Panc1 (cell line): ENCODE data around the gene SMAD9. TPM values are rescaled to one million over a fixed set of nuclear protein-coding genes. Genes with fewer than 3 reads are reported as not detected.

Source experiments
- ATAC-seq: fragments of 200-7000 bp; cut with Tn5 transposase; 2 replicates; pipeline ENCODE4 v1.9.1; 2020; ENCODE audit warnings: mild to moderate bottlenecking, moderate library complexity
- BruUV-seq: library from RNA; stranded (reverse); fragments of 400-500 nt; replicated peaks from 2 replicates; lab custom pipeline; 2021; lab: Mats Ljungman, UMichigan
- CTCF ChIA-PET: fragments of 300-600 bp; sonication (Branson Sonifier 250); formaldehyde crosslinking; loops from one replicate; lab custom pipeline; 2022; ENCODE audit warnings: antibody characterized with exemption; lab: Charles Lee
- POLR2A ChIA-PET: fragments of 300-600 bp; sonication (Branson Sonifier 250); formaldehyde crosslinking; loops from one replicate; lab custom pipeline; 2022; ENCODE audit warnings: antibody characterized with exemption; lab: Charles Lee
- DNase-seq: peaks from one replicate; pipeline ENCODE4 v3.0.0-alpha.2; 2010; ENCODE audit warnings: low read depth, low spot score
- H3K27ac ChIP-seq: 2 replicates; pipeline ENCODE4 v1.5.1; 2011; ENCODE audit warnings: mild to moderate bottlenecking, low read length, inconsistent platforms
- H3K27me3 ChIP-seq: fragments of 200-500 bp; sonication (Bioruptor generic); 2 replicates; pipeline ENCODE4 v1.6.0; 2014; ENCODE audit warnings: low read length, inconsistent platforms; ENCODE audit not compliant: control insufficient read depth, insufficient read depth
- H3K36me3 ChIP-seq: fragments of 200-500 bp; sonication (Bioruptor generic); 2 replicates; pipeline ENCODE4 v1.5.1; 2014; ENCODE audit warnings: inconsistent platforms, mild to moderate bottlenecking, low read length, moderate library complexity; ENCODE audit not compliant: control insufficient read depth, insufficient read depth
- H3K4me1 ChIP-seq: 2 replicates; pipeline ENCODE4 v1.5.1; 2011; ENCODE audit warnings: inconsistent platforms, mild to moderate bottlenecking, low read length, moderate library complexity; ENCODE audit not compliant: control insufficient read depth, insufficient read depth
- H3K4me3 ChIP-seq, 2 experiments: 2 replicates each; pipeline ENCODE4 v1.5.1; 2011 to 2012; ENCODE audit warnings: low read depth in 2 of 2, low read length in 2 of 2, mild to moderate bottlenecking in 2 of 2, inconsistent platforms in 1 of 2, moderate library complexity in 1 of 2
- H3K9me3 ChIP-seq: fragments of 200-500 bp; sonication (Bioruptor generic); 2 replicates; pipeline ENCODE4 v1.5.1; 2014; ENCODE audit warnings: low read depth, mild to moderate bottlenecking, inconsistent platforms, low read length, moderate library complexity; ENCODE audit not compliant: control insufficient read depth, insufficient read depth
- CTCF ChIP-seq: fragments of 450-650 bp; IDR thresholded peaks from 2 replicates; pipeline ENCODE4 v1.5.1; 2017; ENCODE audit warnings: mild to moderate bottlenecking
- POLR2AphosphoS5 ChIP-seq: IDR thresholded peaks from 2 replicates; pipeline ENCODE4 v1.6.1; 2012; ENCODE audit warnings: mild to moderate bottlenecking, low read depth, low read length, moderate library complexity
- REST ChIP-seq, 2 experiments: IDR thresholded peaks; 2 replicates each; pipeline ENCODE4 v1.6.1; 2011 to 2012; ENCODE audit warnings: low read depth in 2 of 2, control low read depth in 1 of 2, low read length in 1 of 2, mild to moderate bottlenecking in 1 of 2, moderate library complexity in 1 of 2; ENCODE audit not compliant: insufficient read depth in 1 of 2
- SIN3A ChIP-seq: IDR thresholded peaks from 2 replicates; pipeline ENCODE4 v1.6.1; 2012; ENCODE audit warnings: low read depth, mild to moderate bottlenecking, low read length, moderate library complexity, borderline replicate concordance; ENCODE audit not compliant: insufficient read depth
- TCF7L2 ChIP-seq: IDR thresholded peaks from 2 replicates; pipeline ENCODE4 v1.6.1; 2011; ENCODE audit warnings: mild to moderate bottlenecking, low read depth, low read length, inconsistent platforms
- in situ Hi-C: cut with HindIII; loops from 2 replicates; pipeline ENCODE4 v1.10.0; 2016; ENCODE audit warnings: low sequenced_read_pairs, low pct_unique_long_range_greater_than_20kb
- intact Hi-C: fragments of 100-400 bp; cut with micrococcal nuclease; formaldehyde crosslinking; loops from one replicate; pipeline ENCODE4 v1.10.0; 2022; ENCODE audit not compliant: unreplicated experiment
- total RNA-seq: library from RNA; stranded (reverse); gene quantifications from one replicate; pipeline ENCODE4 v1.2.1, GENCODE V29; 2021; ENCODE audit not compliant: unreplicated experiment

The SMAD9 gene
- total RNA-seq, 1 experiment from 2014 or later = 2.4 TPM

DNA sequence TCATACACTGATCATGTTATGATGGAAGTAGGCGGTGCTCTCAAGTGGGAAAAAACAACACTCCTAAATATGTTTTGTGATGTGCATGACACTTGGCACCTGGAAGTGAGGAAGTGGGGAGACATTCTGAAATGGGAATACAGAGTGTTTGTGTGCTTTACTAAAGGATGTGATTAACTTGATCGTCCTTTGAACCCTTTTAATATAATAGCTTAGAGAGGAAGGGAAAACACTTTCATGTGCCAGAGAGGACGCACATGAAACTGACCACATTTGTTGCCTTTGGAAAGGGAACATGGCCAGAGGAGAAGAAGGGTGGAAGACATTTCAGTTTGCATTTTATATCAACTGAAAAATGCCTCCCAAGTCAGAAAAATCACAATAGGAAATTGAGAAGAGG is 31.4 kb downstream of the SMAD9 start:
- no peak for TF ChIP-seq POLR2AphosphoS5
- no peak for TF ChIP-seq CTCF
- Histone ChIP-seq H3K4me3 (no peak overlapping the region), H3K9me3 (no peaks in the 10 kb centered on the region), H3K4me1 (no peaks in the 10 kb centered on the region; the same call in 1 of the 2 replicates), H3K27ac (no peak overlapping the region), H3K27me3 (no peaks in the 10 kb centered on the region), H3K36me3 (no peaks in the 10 kb centered on the region)
- ChIA-PET POLR2A (no interaction called here), CTCF (no interaction called here)
- no TSS peak for BruUV-seq
- intact Hi-C loops (no loop called here), in situ Hi-C loops (no loop called here)
- ATAC-seq = no peak
- no peak for DNase-seq

DNA sequence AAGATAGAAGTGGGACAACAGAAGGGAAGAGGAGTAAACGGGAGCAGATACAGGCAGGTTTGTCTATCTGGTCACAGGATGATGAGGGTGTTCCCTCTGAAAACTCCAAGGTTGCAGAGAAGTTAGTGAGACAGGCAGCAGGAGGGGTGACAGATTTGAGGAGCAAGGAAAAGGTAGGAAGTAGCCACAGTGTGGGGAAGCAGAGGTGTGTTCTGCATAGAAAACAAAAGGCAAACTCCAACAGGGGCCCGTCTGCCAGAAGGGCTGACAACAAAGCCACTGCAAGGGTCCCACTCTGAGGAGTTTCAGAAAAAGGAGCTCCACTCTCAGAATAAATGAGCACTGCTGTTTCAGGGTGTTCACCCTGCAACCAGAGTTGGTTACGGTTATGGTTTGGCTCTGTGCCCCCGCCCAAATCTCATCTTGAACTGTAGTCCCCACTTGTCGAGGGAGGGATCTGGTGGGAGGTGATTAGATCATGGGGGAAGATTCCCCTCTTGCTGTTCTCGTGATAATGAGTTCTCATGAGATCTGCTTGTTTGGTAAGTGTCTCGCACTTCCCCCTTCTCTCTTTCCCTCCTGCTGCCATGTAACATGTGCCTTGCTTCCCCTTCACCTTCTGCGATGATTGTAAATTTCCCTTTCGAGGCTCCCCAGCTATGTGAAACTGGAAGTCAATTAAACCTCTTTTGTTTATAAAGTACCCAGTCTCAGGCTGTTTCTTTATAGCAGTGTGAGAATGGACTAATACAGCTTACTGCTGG is 32.1 kb downstream of the SMAD9 start:
- intact Hi-C loops = no loop called here
- POLR2A ChIA-PET = no interaction called here
- TF ChIP-seq CTCF (no peak), POLR2AphosphoS5 (no peak), SIN3A (no peak), TCF7L2 (no peak), REST (IDR thresholded peaks at IDR 0.05; ENCODE audit: insufficient read depth in 1 of 2, low read depth in 2 of 2, low read length in 1 of 2) (no peak)
- CTCF ChIA-PET = no interaction called here
- no peaks in the 10 kb centered on the region for H3K9me3 ChIP-seq
- no peak overlapping the region for H3K4me3 ChIP-seq
- DNase-seq (no peak), ATAC-seq (no peak)
- no peaks in the 10 kb centered on the region; the same call in 1 of the 2 replicates for H3K4me1 ChIP-seq
- no TSS peak for BruUV-seq
- in situ Hi-C loops = no loop called here
- no peaks in the 10 kb centered on the region for H3K36me3 ChIP-seq
- H3K27me3 ChIP-seq = no peaks in the 10 kb centered on the region
- no peak overlapping the region for H3K27ac ChIP-seq
